Psoas muscle (tissue), 8 donors: ENCODE data around the gene CNTNAP2. TPM values are rescaled to one million over a fixed set of nuclear protein-coding genes. Genes with fewer than 3 reads are reported as not detected.

Source experiments
- ATAC-seq, 4 donors: fragments of 200-7000 bp; cut with Tn5 transposase; one replicate each; pipeline ENCODE4 v1.9.1; 2020; ENCODE audit warnings: moderate library complexity in 3 of 4, mild to moderate bottlenecking in 2 of 4
- DNase-seq, 2 donors: peaks; one replicate each; pipeline ENCODE4 v3.0.0-alpha.2; 2020
- H3K27ac ChIP-seq: fragments of 200-600 bp; one replicate; pipeline ENCODE4 v1.8.0; 2022
- H3K27me3 ChIP-seq, 3 donors: fragments of 200-600 bp in 1 of 3; one replicate each; pipeline versions ENCODE4 v1.6.1 to v1.8.0; 2013 to 2022; ENCODE audit warnings: low read length in 2 of 3, mild to moderate bottlenecking in 2 of 3, moderate library complexity in 1 of 3; ENCODE audit not compliant: insufficient read depth in 3 of 3
- H3K36me3 ChIP-seq, 2 donors: fragments of 200-600 bp in 1 of 2; one replicate each; pipeline versions ENCODE4 v1.6.1 to v1.8.0; 2013 to 2022; ENCODE audit warnings: low read depth in 1 of 2, mild to moderate bottlenecking in 1 of 2, moderate library complexity in 1 of 2; ENCODE audit not compliant: insufficient read depth in 1 of 2
- H3K4me1 ChIP-seq: fragments of 200-600 bp; one replicate; pipeline ENCODE4 v1.8.0; 2022
- H3K4me3 ChIP-seq: fragments of 200-600 bp; one replicate; pipeline ENCODE4 v1.8.0; 2022; ENCODE audit warnings: mild to moderate bottlenecking
- H3K9me3 ChIP-seq: fragments of 200-600 bp; one replicate; pipeline ENCODE4 v1.8.0; 2022
- WGBS, 3 donors: extraction: QIAGEN DNeasy Blood & Tissue Kit; methylation state at CpG; one replicate each; pipeline versions ENCODE4 v1.1.6 to v1.1.7; 2013; 5-methylcytosine and 5-hydroxymethylcytosine counted together
- intact Hi-C, 2 donors: fragments of 100-400 bp; cut with DNase I; formaldehyde crosslinking; loops; one replicate each; pipeline versions ENCODE4 v1.11.0 to v1.14.2; 2022
- polyA plus RNA-seq, 3 donors: library from polyadenylated mRNA; stranded (reverse); fragments of 200-250 nt; gene quantifications; one replicate each; pipeline ENCODE4 v1.2.3, GENCODE V29; 2013
- total RNA-seq, 4 donors: library from RNA; stranded (reverse); fragmentation: NEBNext Ultra II Directional in 2 of 4; extraction: Animal tissue kit (Norgen Biotek cat#: 25700) in 2 of 4; gene quantifications; one replicate each; pipeline versions ENCODE4 v1.2.1 to v1.2.4, GENCODE V29; 2021 to 2023
- TF ChIP-seq, protein P1 (sequence below): fragments of 200-600 bp; IDR thresholded peaks from one replicate; pipeline ENCODE4 v1.8.0; 2022; ENCODE audit warnings: antibody characterized with exemption
- donor health status: healthy with polysubstance abuse.
- donor health status: DM: no; HTN: no; CAD: no; lungs with moderate emphysema.
- donor health status: Bipolar disorder and iron deficiency.
- donor health status: healthy.
- donor health status: DM: yes; HTN: yes; CAD: no.
- donor health status: DM: no; HTN: no; CAD: no.
- donor health status: DM: no; HTN: no; CAD: no.
- donor health status: DM: yes; HTN: yes; CAD: no.

CNTNAP2 gene
- total and polyA plus RNA-seq, 7 donors, result 0.01 to 0.13 TPM; not detected in 5

DNA sequence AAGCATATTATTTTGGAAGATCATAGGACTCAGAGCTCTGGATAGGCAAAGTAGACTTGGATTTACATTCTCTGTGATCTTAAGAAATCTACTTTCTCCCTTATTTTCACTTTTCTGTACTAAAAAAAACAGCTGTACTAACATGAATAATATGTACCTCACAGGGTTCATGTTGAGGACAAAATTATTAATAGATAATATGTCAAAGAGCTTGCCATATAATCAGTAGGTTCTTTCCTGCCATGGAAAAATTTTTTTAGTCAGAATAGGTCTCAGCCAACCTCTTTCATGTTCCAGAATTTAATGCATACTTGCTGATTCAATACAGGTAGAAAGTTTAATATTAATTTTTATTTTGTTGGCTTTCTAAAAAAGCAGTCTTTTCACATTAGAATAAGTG is 1693.7 kb downstream of the CNTNAP2 start:
- no peak for ATAC-seq
- Histone ChIP-seq H3K27ac (no peak overlapping the region), H3K4me3 (no peak overlapping the region), H3K27me3 (no peaks in the 10 kb centered on the region), H3K9me3 (no peaks in the 10 kb centered on the region), H3K36me3 (no peaks in the 10 kb centered on the region), H3K4me1 (no peaks in the 10 kb centered on the region)
- TF ChIP-seq, protein P1, sequence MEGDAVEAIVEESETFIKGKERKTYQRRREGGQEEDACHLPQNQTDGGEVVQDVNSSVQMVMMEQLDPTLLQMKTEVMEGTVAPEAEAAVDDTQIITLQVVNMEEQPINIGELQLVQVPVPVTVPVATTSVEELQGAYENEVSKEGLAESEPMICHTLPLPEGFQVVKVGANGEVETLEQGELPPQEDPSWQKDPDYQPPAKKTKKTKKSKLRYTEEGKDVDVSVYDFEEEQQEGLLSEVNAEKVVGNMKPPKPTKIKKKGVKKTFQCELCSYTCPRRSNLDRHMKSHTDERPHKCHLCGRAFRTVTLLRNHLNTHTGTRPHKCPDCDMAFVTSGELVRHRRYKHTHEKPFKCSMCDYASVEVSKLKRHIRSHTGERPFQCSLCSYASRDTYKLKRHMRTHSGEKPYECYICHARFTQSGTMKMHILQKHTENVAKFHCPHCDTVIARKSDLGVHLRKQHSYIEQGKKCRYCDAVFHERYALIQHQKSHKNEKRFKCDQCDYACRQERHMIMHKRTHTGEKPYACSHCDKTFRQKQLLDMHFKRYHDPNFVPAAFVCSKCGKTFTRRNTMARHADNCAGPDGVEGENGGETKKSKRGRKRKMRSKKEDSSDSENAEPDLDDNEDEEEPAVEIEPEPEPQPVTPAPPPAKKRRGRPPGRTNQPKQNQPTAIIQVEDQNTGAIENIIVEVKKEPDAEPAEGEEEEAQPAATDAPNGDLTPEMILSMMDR, result no peak
- DNase-seq, result no peak
- intact Hi-C loops, result no loop called here

DNA sequence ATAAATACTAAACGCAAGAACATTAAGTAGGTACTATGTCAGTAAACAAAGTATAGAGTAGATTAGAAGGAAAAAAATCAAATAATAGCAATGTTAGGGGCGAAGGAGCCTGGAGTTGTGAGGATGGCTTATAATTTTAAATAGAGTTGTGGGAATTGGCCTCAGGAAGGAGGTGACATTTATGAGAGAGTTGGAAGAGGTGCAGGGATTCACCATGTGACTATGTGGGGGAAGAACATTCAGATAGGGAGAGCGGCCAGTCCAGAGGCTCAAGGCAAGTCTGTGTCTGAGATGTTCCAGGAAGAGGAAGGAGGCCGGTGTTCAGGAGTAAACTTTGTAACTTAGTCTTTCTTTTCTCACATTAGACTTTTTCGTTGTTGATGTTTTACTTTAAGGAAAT is 1695.3 kb downstream of the CNTNAP2 start:
- TF ChIP-seq, protein P1, result no peak
- no peaks in the 10 kb centered on the region for H3K27me3 ChIP-seq
- WGBS, 3 donors, result 85 to 92% (median 91%) methylated on average over 5 of the region's 5 CpGs
- no peak for ATAC-seq
- H3K4me3 ChIP-seq, result no peak overlapping the region
- DNase-seq, result no peak
- no peak overlapping the region for H3K27ac ChIP-seq
- H3K9me3 ChIP-seq, result no peaks in the 10 kb centered on the region
- intact Hi-C loops, result no loop called here
- H3K36me3 ChIP-seq, result no peaks in the 10 kb centered on the region
- H3K4me1 ChIP-seq, result no peaks in the 10 kb centered on the region

GRCh38 chr7:147813316-147813715 is 1696.7 kb downstream of the CNTNAP2 start:
- Histone ChIP-seq H3K27ac (no peak overlapping the region), H3K36me3 (no peaks in the 10 kb centered on the region), H3K4me3 (no peak overlapping the region), H3K27me3 (no peaks in the 10 kb centered on the region), H3K9me3 (no peaks in the 10 kb centered on the region), H3K4me1 (no peaks in the 10 kb centered on the region)
- ATAC-seq (no peak), DNase-seq (no peak)
- TF ChIP-seq, protein P1, result no peak
- intact Hi-C loops, result no loop called here

GRCh38 chr7:147818317-147818716 is 1701.7 kb downstream of the CNTNAP2 start:
- no peak overlapping the region for H3K27ac ChIP-seq
- 18 to 44% (median 31%) methylated on average over 4 of the region's 4 CpGs for WGBS, 3 donors
- TF ChIP-seq, protein P1, result no peak
- H3K4me1 ChIP-seq, result no peaks in the 10 kb centered on the region
- H3K9me3 ChIP-seq, result no peaks in the 10 kb centered on the region
- H3K4me3 ChIP-seq, result no peak overlapping the region
- intact Hi-C loops, result no loop called here
- ATAC-seq (no peak), DNase-seq (no peak)
- no peaks in the 10 kb centered on the region for H3K27me3 ChIP-seq
- no peaks in the 10 kb centered on the region for H3K36me3 ChIP-seq

GRCh38 chr7:147824671-147825070 is 1708.1 kb downstream of the CNTNAP2 start:
- Histone ChIP-seq H3K9me3 (no peaks in the 10 kb centered on the region), H3K4me3 (no peak overlapping the region), H3K4me1 (no peaks in the 10 kb centered on the region), H3K36me3 (no peaks in the 10 kb centered on the region), H3K27ac (no peak overlapping the region), H3K27me3 (no peaks in the 10 kb centered on the region)
- WGBS, 3 donors, result 58 to 67% (median 64%) methylated on average over 4 of the region's 4 CpGs
- TF ChIP-seq, protein P1, result no peak
- no peak for DNase-seq
- ATAC-seq, result no peak
- intact Hi-C loops, result no loop called here
